SK-N-SH treated with all-trans-retinoic acid at 6 μM for 48 hours (cell line): ENCODE measurements around the gene CORO6.

Experiments
- ARNTL ChIP-seq: fragments of 450-650 bp; formaldehyde crosslinking; IDR thresholded peaks from 2 replicates; pipeline ENCODE4 v1.5.0; 2020; ENCODE audit warnings: low read depth, mild to moderate bottlenecking, moderate library complexity, borderline replicate concordance
- ISL1 ChIP-seq: fragments of 250-450 bp; sonication (Bioruptor Pico); IDR thresholded peaks from 2 replicates; pipeline ENCODE4 v2.1.2; 2022; ENCODE audit warnings: mild to moderate bottlenecking, moderate library complexity
- PATZ1 ChIP-seq: fragments of 250-450 bp; sonication (Bioruptor Pico); IDR thresholded peaks from 2 replicates; pipeline ENCODE4 v1.8.0; 2020; ENCODE audit warnings: mild to moderate bottlenecking, moderate library complexity, borderline replicate concordance
- TSHZ2 ChIP-seq: fragments of 250-450 bp; sonication (Bioruptor Pico); IDR thresholded peaks from 2 replicates; pipeline ENCODE4 v1.5.0; 2020; ENCODE audit warnings: mild to moderate bottlenecking, moderate library complexity
- ZFP30 ChIP-seq: fragments of 450-650 bp; formaldehyde crosslinking; IDR thresholded peaks from 2 replicates; pipeline ENCODE4 v1.5.0; 2022; ENCODE audit warnings: mild to moderate bottlenecking, moderate library complexity
- ZNF565 ChIP-seq: fragments of 450-650 bp; formaldehyde crosslinking; conservative IDR thresholded peaks from 2 replicates; pipeline ENCODE4 v1.5.0; 2020; ENCODE audit warnings: low read depth, mild to moderate bottlenecking, moderate library complexity
- TF ChIP-seq, protein P1 (sequence below): fragments of 250-450 bp; sonication (Bioruptor Pico); IDR thresholded peaks from 2 replicates; pipeline ENCODE4 v1.5.1; 2020; ENCODE audit warnings: low read depth, mild to moderate bottlenecking, moderate library complexity

DNA sequence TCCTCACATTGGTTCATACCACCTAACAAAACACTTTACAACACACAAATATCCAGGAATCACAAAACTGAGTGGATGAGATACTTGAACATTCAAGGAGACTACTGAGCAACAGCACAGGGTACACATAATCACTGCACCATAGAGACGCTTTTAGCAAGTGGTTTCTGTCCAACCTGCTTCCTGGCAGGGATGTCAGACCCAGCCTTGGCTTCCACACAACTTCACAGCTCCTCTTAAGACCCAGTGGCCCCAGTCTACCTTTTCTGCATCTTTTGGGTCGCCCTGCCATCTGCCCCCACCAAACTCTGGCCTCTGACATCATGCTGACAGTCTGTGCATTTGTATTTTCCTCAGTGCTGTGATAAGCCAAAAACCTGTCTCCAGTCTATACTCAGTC is 5.9 kb upstream of the CORO6 start:
- TF ChIP-seq ZFP30 (no peak), PATZ1 (CRISPR knock-in tag) (no peak), ISL1 (CRISPR knock-in tag) (no peak), TSHZ2 (CRISPR knock-in tag) (no peak), ZNF565 (CRISPR knock-in tag) (no peak), ARNTL (CRISPR knock-in tag) (no peak)
- TF ChIP-seq, protein P1, sequence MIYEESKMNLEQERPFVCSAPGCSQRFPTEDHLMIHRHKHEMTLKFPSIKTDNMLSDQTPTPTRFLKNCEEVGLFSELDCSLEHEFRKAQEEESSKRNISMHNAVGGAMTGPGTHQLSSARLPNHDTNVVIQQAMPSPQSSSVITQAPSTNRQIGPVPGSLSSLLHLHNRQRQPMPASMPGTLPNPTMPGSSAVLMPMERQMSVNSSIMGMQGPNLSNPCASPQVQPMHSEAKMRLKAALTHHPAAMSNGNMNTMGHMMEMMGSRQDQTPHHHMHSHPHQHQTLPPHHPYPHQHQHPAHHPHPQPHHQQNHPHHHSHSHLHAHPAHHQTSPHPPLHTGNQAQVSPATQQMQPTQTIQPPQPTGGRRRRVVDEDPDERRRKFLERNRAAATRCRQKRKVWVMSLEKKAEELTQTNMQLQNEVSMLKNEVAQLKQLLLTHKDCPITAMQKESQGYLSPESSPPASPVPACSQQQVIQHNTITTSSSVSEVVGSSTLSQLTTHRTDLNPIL (CRISPR knock-in tag) = no peak
